A673 (cell line): ENCODE data around the gene INVS. TPM values are rescaled to one million over a fixed set of nuclear protein-coding genes. Genes with fewer than 3 reads are reported as not detected.
A peak's percentile ranks its signal among the peaks of the same experiment; 100 is the strongest.

Experiments used
- BruUV-seq: library from RNA; stranded (reverse); fragments of 400-500 nt; replicated peaks from 2 replicates; lab custom pipeline; 2021; lab: Mats Ljungman, UMichigan
- CTCF ChIA-PET: fragments of 300-600 bp; sonication (Branson Sonifier 250); formaldehyde crosslinking; loops from one replicate; lab custom pipeline; 2022; ENCODE audit warnings: antibody characterized with exemption; lab: Charles Lee
- POLR2A ChIA-PET: fragments of 300-600 bp; sonication (Branson Sonifier 250); formaldehyde crosslinking; loops from one replicate; lab custom pipeline; 2022; ENCODE audit warnings: antibody characterized with exemption; ENCODE audit not compliant: low non-redundant PET; lab: Charles Lee
- DNase-seq: peaks from one replicate; pipeline ENCODE4 v3.0.0-alpha.2; 2015; ENCODE audit warnings: low spot score
- H3K27ac ChIP-seq: fragments of 200-600 bp; sonication (generic); 2 replicates; pipeline ENCODE4 v1.5.1; 2016; ENCODE audit warnings: mixed run types, low read depth, mild to moderate bottlenecking, mixed read lengths, antibody characterized with exemption, low read length; ENCODE audit not compliant: poor library complexity, severe bottlenecking
- H3K27me3 ChIP-seq: fragments of 200-600 bp; sonication (generic); replicated peaks from 2 replicates; pipeline ENCODE4 v1.6.1; 2017; ENCODE audit warnings: mixed run types, low read depth, mild to moderate bottlenecking, mixed read lengths, antibody characterized with exemption, low read length; ENCODE audit not compliant: insufficient read depth, poor library complexity
- H3K36me3 ChIP-seq: fragments of 200-600 bp; sonication (generic); 2 replicates; pipeline ENCODE4 v1.6.1; 2016; ENCODE audit warnings: mixed run types, mild to moderate bottlenecking, mixed read lengths, antibody characterized with exemption, low read length; ENCODE audit not compliant: insufficient read depth, poor library complexity, severe bottlenecking
- H3K4me1 ChIP-seq: fragments of 200-600 bp; sonication (generic); 2 replicates; pipeline ENCODE4 v1.6.1; 2017; ENCODE audit warnings: mixed run types, mild to moderate bottlenecking, mixed read lengths, antibody characterized with exemption, low read length; ENCODE audit not compliant: insufficient read depth, poor library complexity, severe bottlenecking
- H3K4me3 ChIP-seq: fragments of 200-600 bp; sonication (generic); 2 replicates; pipeline ENCODE4 v1.5.1; 2016; ENCODE audit warnings: low read depth, mixed run types, mild to moderate bottlenecking, mixed read lengths, low read length; ENCODE audit not compliant: poor library complexity, severe bottlenecking
- H3K9me3 ChIP-seq: fragments of 200-600 bp; sonication (generic); 2 replicates; pipeline ENCODE4 v1.6.1; 2016; ENCODE audit warnings: mixed run types, low read depth, mild to moderate bottlenecking, mixed read lengths, antibody characterized with exemption, low read length; ENCODE audit not compliant: poor library complexity, severe bottlenecking
- EZH2 ChIP-seq: fragments of 200-600 bp; sonication (generic); IDR thresholded peaks from 2 replicates; pipeline ENCODE4 v1.6.1; 2017; ENCODE audit warnings: borderline replicate concordance, low read depth, mild to moderate bottlenecking, mixed read lengths, antibody characterized with exemption, low read length; ENCODE audit not compliant: poor library complexity, severe bottlenecking
- intact Hi-C: fragments of 100-400 bp; cut with micrococcal nuclease; formaldehyde crosslinking; loops from one replicate; pipeline ENCODE4 v1.10.0; 2022; ENCODE audit not compliant: unreplicated experiment
- total RNA-seq: library from RNA; stranded (reverse); gene quantifications from 2 replicates; pipeline ENCODE4 v1.2.3, GENCODE V29; 2021
- TF ChIP-seq, protein P1 (sequence below): fragments of 300-800, 200-600 bp; sonication (generic); conservative IDR thresholded peaks from 2 replicates; pipeline ENCODE4 v1.5.1; 2017; ENCODE audit warnings: low read depth, mild to moderate bottlenecking, antibody characterized with exemption, low read length, moderate library complexity, mixed read lengths

The INVS gene
- total RNA-seq, 1 experiment from 2014 or later = 23.3 TPM

- TF ChIP-seq, protein P1, sequence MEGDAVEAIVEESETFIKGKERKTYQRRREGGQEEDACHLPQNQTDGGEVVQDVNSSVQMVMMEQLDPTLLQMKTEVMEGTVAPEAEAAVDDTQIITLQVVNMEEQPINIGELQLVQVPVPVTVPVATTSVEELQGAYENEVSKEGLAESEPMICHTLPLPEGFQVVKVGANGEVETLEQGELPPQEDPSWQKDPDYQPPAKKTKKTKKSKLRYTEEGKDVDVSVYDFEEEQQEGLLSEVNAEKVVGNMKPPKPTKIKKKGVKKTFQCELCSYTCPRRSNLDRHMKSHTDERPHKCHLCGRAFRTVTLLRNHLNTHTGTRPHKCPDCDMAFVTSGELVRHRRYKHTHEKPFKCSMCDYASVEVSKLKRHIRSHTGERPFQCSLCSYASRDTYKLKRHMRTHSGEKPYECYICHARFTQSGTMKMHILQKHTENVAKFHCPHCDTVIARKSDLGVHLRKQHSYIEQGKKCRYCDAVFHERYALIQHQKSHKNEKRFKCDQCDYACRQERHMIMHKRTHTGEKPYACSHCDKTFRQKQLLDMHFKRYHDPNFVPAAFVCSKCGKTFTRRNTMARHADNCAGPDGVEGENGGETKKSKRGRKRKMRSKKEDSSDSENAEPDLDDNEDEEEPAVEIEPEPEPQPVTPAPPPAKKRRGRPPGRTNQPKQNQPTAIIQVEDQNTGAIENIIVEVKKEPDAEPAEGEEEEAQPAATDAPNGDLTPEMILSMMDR = no peak
- peaks cover 16% of the 10 kb centered on the region for H3K4me1 ChIP-seq
- H3K36me3 ChIP-seq = peaks cover 2% of the 10 kb centered on the region
- no peaks in the 10 kb centered on the region for H3K27me3 ChIP-seq
- no peaks in the 10 kb centered on the region for H3K9me3 ChIP-seq
- ChIA-PET POLR2A (no interaction called here), CTCF (no interaction called here)
- no peak overlapping the region for H3K27ac ChIP-seq
- intact Hi-C loops = loop anchor here (10.0 kb wide), 1 partner anchor 272 kb away; the partner anchor contains the start of gene NR4A3
- no peak overlapping the region for H3K4me3 ChIP-seq
- BruUV-seq = no TSS peak
- no peak for DNase-seq
Measured at GRCh38 chr9:100096378-100096916, 2.6 kb upstream of the INVS start.

GRCh38 chr9:100098046-100098886 lies 777 bp upstream of the INVS start:
- Histone ChIP-seq H3K27ac (peak overlapping the region; percentile 79), H3K9me3 (no peaks in the 10 kb centered on the region), H3K4me3 (peak overlapping the region; percentile 90), H3K4me1 (peaks cover 16% of the 10 kb centered on the region), H3K27me3 (no peaks in the 10 kb centered on the region), H3K36me3 (peaks cover 6% of the 10 kb centered on the region)
- ChIA-PET POLR2A (no interaction called here), CTCF (no interaction called here)
- peak; percentile 67 for DNase-seq
- TF ChIP-seq, protein P1 = no peak
- no peak for TF ChIP-seq EZH2
- intact Hi-C loops = loop anchor here (10.0 kb wide), 1 partner anchor 273 kb away; the partner anchor contains the start of gene NR4A3
- no TSS peak for BruUV-seq

GRCh38 chr9:100099722-100100042 lies 639 bp downstream of the INVS start:
- H3K4me3 ChIP-seq = peak overlapping the region; percentile 90
- BruUV-seq = no TSS peak
- H3K4me1 ChIP-seq = peaks cover 16% of the 10 kb centered on the region
- no peaks in the 10 kb centered on the region for H3K9me3 ChIP-seq
- POLR2A ChIA-PET = no interaction called here
- no peak for DNase-seq
- TF ChIP-seq EZH2 = no peak
- TF ChIP-seq, protein P1 = no peak
- peak overlapping the region; percentile 77 for H3K27ac ChIP-seq
- no peaks in the 10 kb centered on the region for H3K27me3 ChIP-seq
- CTCF ChIA-PET = no interaction called here
- intact Hi-C loops = loop anchor here (10.0 kb wide), 1 partner anchor 275 kb away; the partner anchor contains the start of gene NR4A3
- H3K36me3 ChIP-seq = peaks cover 15% of the 10 kb centered on the region
